ENCODE data around the gene PKN2.

PKN2 gene

DNA sequence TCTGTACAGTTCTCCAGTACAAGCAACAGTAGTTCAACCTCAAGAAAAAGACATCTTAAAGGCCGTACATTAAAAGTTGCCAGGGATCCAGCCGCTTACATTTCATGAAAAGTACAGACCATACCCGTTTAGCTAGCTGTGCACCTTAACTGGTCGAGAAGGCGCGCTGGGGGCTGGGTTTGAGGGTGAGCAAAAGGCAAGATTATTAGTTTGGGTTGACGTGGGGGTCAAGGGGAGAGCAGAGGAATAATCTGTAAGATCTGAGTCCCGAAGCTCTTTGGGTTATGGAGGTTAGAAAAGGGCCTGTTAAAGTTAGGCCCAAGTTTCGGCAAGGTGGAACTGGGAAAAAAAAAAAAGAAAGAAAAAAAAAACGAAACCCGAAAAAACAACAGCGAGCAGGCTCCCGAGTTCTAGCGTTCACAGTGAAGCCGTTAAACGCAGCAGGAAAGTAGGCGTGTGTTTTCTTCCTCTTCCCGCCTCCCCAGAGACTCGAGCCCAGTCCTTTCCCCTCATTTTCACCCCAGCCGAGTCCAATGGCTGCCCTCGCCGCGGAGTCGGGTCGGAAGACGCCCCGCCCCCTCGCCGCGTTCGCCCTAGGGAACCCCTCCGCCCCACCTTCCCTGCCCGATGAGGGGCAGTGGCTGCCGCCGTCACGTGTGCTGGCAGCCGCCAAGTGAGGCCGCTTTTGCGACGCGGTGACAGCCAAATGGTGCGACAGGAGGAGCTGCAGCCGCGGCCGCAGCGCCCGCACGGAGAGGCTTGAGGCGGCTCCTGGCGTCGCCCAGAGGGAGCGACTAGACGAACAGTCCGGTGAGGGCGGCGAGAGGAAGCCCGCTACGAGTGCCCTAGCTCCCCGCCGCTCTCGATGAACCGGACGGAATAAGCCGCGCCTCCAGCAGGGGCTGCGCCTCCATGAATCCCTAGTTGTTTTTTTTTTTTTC is at the start of gene PKN2:
Gene PKN2, plus strand, starts transcription at position 733 of the 941 bp plus-strand sequence. CDS start 308 bp downstream, outside the sequence.
- Histone ChIP-seq H3K9me3 (ENCODE audit: control insufficient read depth, insufficient read depth, low read length) (no peaks in the 10 kb centered on the region), H3K4me2 (ENCODE audit: low read length) (peak within 1 kb of the TSS; percentile 75), H3K9me2 (replicated peaks; ENCODE audit: control insufficient read depth, low read length) (no peaks in the 10 kb centered on the region), H4K20me1 (ENCODE audit: control insufficient read depth, insufficient read depth, low read depth, low read length) (no peaks in the 10 kb centered on the region), H3F3A (ENCODE audit: control insufficient read depth, insufficient read depth) (peaks cover 11% of the 10 kb centered on the region), H3K27me3 (ENCODE audit: control insufficient read depth, low read length) (no peaks in the 10 kb centered on the region), H3K79me2 (ENCODE audit: control insufficient read depth, low read length) (peaks cover 59% of the 10 kb centered on the region), H3K4me3 (ENCODE audit: low read length) (peak within 1 kb of the TSS; percentile 86), H3K36me3 (ENCODE audit: control insufficient read depth, low read length) (peaks cover 18% of the 10 kb centered on the region), H3K27ac (ENCODE audit: low read depth, low read length) (peak within 1 kb of the TSS; percentile 92), H3K4me1 (ENCODE audit: control insufficient read depth, low read length) (peaks cover 21% of the 10 kb centered on the region)
- TF ChIP-seq, protein P1, sequence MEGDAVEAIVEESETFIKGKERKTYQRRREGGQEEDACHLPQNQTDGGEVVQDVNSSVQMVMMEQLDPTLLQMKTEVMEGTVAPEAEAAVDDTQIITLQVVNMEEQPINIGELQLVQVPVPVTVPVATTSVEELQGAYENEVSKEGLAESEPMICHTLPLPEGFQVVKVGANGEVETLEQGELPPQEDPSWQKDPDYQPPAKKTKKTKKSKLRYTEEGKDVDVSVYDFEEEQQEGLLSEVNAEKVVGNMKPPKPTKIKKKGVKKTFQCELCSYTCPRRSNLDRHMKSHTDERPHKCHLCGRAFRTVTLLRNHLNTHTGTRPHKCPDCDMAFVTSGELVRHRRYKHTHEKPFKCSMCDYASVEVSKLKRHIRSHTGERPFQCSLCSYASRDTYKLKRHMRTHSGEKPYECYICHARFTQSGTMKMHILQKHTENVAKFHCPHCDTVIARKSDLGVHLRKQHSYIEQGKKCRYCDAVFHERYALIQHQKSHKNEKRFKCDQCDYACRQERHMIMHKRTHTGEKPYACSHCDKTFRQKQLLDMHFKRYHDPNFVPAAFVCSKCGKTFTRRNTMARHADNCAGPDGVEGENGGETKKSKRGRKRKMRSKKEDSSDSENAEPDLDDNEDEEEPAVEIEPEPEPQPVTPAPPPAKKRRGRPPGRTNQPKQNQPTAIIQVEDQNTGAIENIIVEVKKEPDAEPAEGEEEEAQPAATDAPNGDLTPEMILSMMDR (IDR thresholded peaks at IDR 0.05; ENCODE audit: low read depth, low read length, poor library complexity, severe bottlenecking): no peak
- no peak for TF ChIP-seq EZH2phosphoT487 (IDR thresholded peaks at IDR 0.05; ENCODE audit: borderline replicate concordance, low read length)

GRCh38 chr1:88634538-88634937 is 49.5 kb upstream of the PKN2 start:
- Histone ChIP-seq H3K4me1 (ENCODE audit: control insufficient read depth, low read length) (no peaks in the 10 kb centered on the region), H4K20me1 (ENCODE audit: control insufficient read depth, insufficient read depth, low read depth, low read length) (no peaks in the 10 kb centered on the region), H3K79me2 (ENCODE audit: control insufficient read depth, low read length) (no peaks in the 10 kb centered on the region), H3K27me3 (ENCODE audit: control insufficient read depth, low read length) (no peaks in the 10 kb centered on the region; the same call in 1 of the 2 replicates), H3K4me3 (ENCODE audit: low read length) (no peak overlapping the region), H3F3A (ENCODE audit: control insufficient read depth, insufficient read depth) (no peaks in the 10 kb centered on the region), H3K4me2 (ENCODE audit: low read length) (no peak overlapping the region), H3K9me2 (replicated peaks; ENCODE audit: control insufficient read depth, low read length) (no peaks in the 10 kb centered on the region), H3K36me3 (ENCODE audit: control insufficient read depth, low read length) (no peaks in the 10 kb centered on the region), H3K27ac (ENCODE audit: low read depth, low read length) (no peak overlapping the region), H3K9me3 (ENCODE audit: control insufficient read depth, insufficient read depth, low read length) (peaks cover 14% of the 10 kb centered on the region)
- no peak for TF ChIP-seq EZH2phosphoT487 (IDR thresholded peaks at IDR 0.05; ENCODE audit: borderline replicate concordance, low read length)
- TF ChIP-seq, protein P1 (IDR thresholded peaks at IDR 0.05; ENCODE audit: low read depth, low read length, poor library complexity, severe bottlenecking): no peak

GRCh38 chr1:88640060-88640459 is 44.0 kb upstream of the PKN2 start:
- no peak for TF ChIP-seq EZH2phosphoT487 (IDR thresholded peaks at IDR 0.05; ENCODE audit: borderline replicate concordance, low read length)
- TF ChIP-seq, protein P1 (IDR thresholded peaks at IDR 0.05; ENCODE audit: low read depth, low read length, poor library complexity, severe bottlenecking): no peak
- Histone ChIP-seq H4K20me1 (ENCODE audit: control insufficient read depth, insufficient read depth, low read depth, low read length) (no peaks in the 10 kb centered on the region), H3K27me3 (ENCODE audit: control insufficient read depth, low read length) (no peaks in the 10 kb centered on the region), H3F3A (ENCODE audit: control insufficient read depth, insufficient read depth) (no peaks in the 10 kb centered on the region), H3K79me2 (ENCODE audit: control insufficient read depth, low read length) (no peaks in the 10 kb centered on the region), H3K9me3 (ENCODE audit: control insufficient read depth, insufficient read depth, low read length) (peaks cover 12% of the 10 kb centered on the region), H3K4me3 (ENCODE audit: low read length) (no peak overlapping the region), H3K4me2 (ENCODE audit: low read length) (no peak overlapping the region), H3K4me1 (ENCODE audit: control insufficient read depth, low read length) (no peaks in the 10 kb centered on the region), H3K36me3 (ENCODE audit: control insufficient read depth, low read length) (no peaks in the 10 kb centered on the region), H3K9me2 (replicated peaks; ENCODE audit: control insufficient read depth, low read length) (no peaks in the 10 kb centered on the region), H3K27ac (ENCODE audit: low read depth, low read length) (no peak overlapping the region)
